CD4-positive, alpha-beta T cell (primary cell): ENCODE measurements around the gene COX7A2L. TPM values are rescaled to one million over a fixed set of nuclear protein-coding genes. Genes with fewer than 3 reads are reported as not detected.

ENCODE experiments used
- ATAC-seq: fragments of 200-7000 bp; cut with Tn5 transposase; one replicate; pipeline ENCODE4 v1.10.0; 2022; ENCODE audit warnings: mild to moderate bottlenecking; ENCODE audit not compliant: poor library complexity
- CTCF ChIA-PET: fragments of 350-600 bp; sonication (Branson Sonifier 250); formaldehyde crosslinking; loops from one replicate; lab custom pipeline; 2021; ENCODE audit warnings: antibody characterized with exemption, inconsistent platforms; lab: Charles Lee
- POLR2A ChIA-PET: fragments of 350-600 bp; sonication (Branson Sonifier 250); formaldehyde crosslinking; loops from one replicate; lab custom pipeline; 2021; ENCODE audit warnings: antibody characterized with exemption, inconsistent platforms; lab: Charles Lee
- DNase-seq, 14 experiments: peaks; one replicate each; pipeline ENCODE4 v3.0.0-alpha.2; 2013 to 2020; ENCODE audit warnings: mixed read lengths in 2 of 14
- H3K27ac ChIP-seq, 2 donors: one replicate each; pipeline versions ENCODE4 v1.5.1 to v1.7.0; 2013; ENCODE audit warnings: low read length in 2 of 2, low read depth in 1 of 2, mild to moderate bottlenecking in 1 of 2
- H3K27me3 ChIP-seq, 2 experiments: 1 replicate in 1 of 2; 2 replicates in 1 of 2; pipeline versions ENCODE4 v1.6.1 to v1.7.0; 2013; ENCODE audit warnings: low read length in 2 of 2, control low read depth in 1 of 2, mild to moderate bottlenecking in 1 of 2, moderate library complexity in 1 of 2; ENCODE audit not compliant: insufficient read depth in 2 of 2, control insufficient read depth in 1 of 2
- H3K36me3 ChIP-seq: one replicate; pipeline ENCODE4 v1.6.1; 2013; ENCODE audit warnings: low read length, control low read depth; ENCODE audit not compliant: insufficient read depth
- H3K4me1 ChIP-seq: one replicate; pipeline ENCODE4 v1.6.1; 2013; ENCODE audit warnings: low read length, control low read depth; ENCODE audit not compliant: insufficient read depth
- H3K4me3 ChIP-seq: one replicate; pipeline ENCODE4 v1.5.1; 2013; ENCODE audit warnings: mild to moderate bottlenecking, low read length, moderate library complexity
- H3K9me3 ChIP-seq, 2 experiments: 1 replicate in 1 of 2; 2 replicates in 1 of 2; pipeline versions ENCODE4 v1.6.1 to v1.7.0; 2013; ENCODE audit warnings: low read length in 2 of 2, mild to moderate bottlenecking in 2 of 2, control low read depth in 1 of 2, moderate library complexity in 1 of 2; ENCODE audit not compliant: control insufficient read depth in 1 of 2, insufficient read depth in 1 of 2
- H3K27ac Mint-ChIP-seq: one replicate; pipeline ENCODE4 v1.8.0; 2020; ENCODE audit warnings: mixed read lengths
- H3K27me3 Mint-ChIP-seq: one replicate; pipeline ENCODE4 v1.8.0; 2021; ENCODE audit warnings: mixed read lengths
- H3K36me3 Mint-ChIP-seq: one replicate; pipeline ENCODE4 v1.8.0; 2021; ENCODE audit warnings: low read depth, mixed read lengths
- H3K4me1 Mint-ChIP-seq: one replicate; pipeline ENCODE4 v1.8.0; 2021; ENCODE audit warnings: low read depth, mixed read lengths
- H3K4me3 Mint-ChIP-seq: one replicate; pipeline ENCODE4 v1.8.0; 2020; ENCODE audit warnings: mild to moderate bottlenecking, mixed read lengths
- H3K9me3 Mint-ChIP-seq: one replicate; pipeline ENCODE4 v1.8.0; 2020; ENCODE audit warnings: mixed read lengths
- CTCF ChIP-seq: fragments of 200-600 bp; IDR thresholded peaks from one replicate; pipeline ENCODE4 v1.8.0; 2022; ENCODE audit warnings: antibody characterized with exemption, mild to moderate bottlenecking
- intact Hi-C, 2 experiments: fragments of 100-400 bp; cut with DNase I in 1 of 2; cut with micrococcal nuclease in 1 of 2; formaldehyde crosslinking; loops; one replicate each; pipeline versions ENCODE4 v1.15.1 to v1.9.0; 2023 to 2025; cut with DNase I, micrococcal nuclease
- total RNA-seq, 174 experiments: library from RNA in 2 of 174; stranded (reverse) in 2 of 174; gene quantifications; one replicate each; pipeline ENCODE4 v1.2.3 and lab custom pipeline; 2021 to 2026

COX7A2L gene
- total RNA-seq, 2 experiments from 2014 or later, result 51.3 to 57.3 TPM

DNA sequence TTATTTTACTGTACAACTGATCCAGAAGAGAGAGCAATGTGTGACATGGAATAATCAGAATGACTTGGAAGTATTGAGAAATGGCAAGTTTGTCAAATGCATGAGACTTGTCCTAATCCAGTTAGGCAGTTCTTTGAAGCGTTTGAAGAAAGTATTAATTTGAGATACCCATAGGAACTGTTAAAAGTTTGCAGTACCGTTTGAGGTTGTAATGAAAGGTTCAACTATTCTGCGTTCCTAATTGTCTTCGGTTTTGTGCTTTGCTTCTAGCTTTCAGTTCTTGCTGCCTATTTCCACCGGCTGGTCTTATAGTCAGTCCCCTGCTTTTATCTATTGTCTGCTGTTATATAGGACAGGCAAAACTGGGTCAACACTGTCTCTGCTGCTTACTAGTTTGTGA is 41.8 kb downstream of the COX7A2L start:
- DNase-seq (no peak), ATAC-seq (no peak)
- H3K27me3 Mint-ChIP-seq, result no peaks in the 10 kb centered on the region
- H3K9me3 Mint-ChIP-seq, result no peaks in the 10 kb centered on the region
- H3K4me1 Mint-ChIP-seq, result peaks cover 55% of the 10 kb centered on the region
- no peak overlapping the region for H3K4me3 ChIP-seq
- H3K4me1 ChIP-seq, result peaks cover 8% of the 10 kb centered on the region
- H3K36me3 ChIP-seq, result peaks cover 69% of the 10 kb centered on the region
- intact Hi-C loops, result no loop called here
- no peak overlapping the region for H3K27ac ChIP-seq
- H3K4me3 Mint-ChIP-seq, result no peak overlapping the region
- TF ChIP-seq CTCF, result no peak
- no peaks in the 10 kb centered on the region for H3K27me3 ChIP-seq
- CTCF ChIA-PET, result interaction anchor here (1.0 to 1.5 kb wide), 2 partner anchors 9 to 11 kb away, joined by 3 read pairs; no protein-coding TSS in a partner anchor
- peaks cover 89% of the 10 kb centered on the region for H3K36me3 Mint-ChIP-seq
- no peaks in the 10 kb centered on the region for H3K9me3 ChIP-seq
- H3K27ac Mint-ChIP-seq, result peak overlapping the region; percentile 51
- POLR2A ChIA-PET, result no interaction called here

DNA sequence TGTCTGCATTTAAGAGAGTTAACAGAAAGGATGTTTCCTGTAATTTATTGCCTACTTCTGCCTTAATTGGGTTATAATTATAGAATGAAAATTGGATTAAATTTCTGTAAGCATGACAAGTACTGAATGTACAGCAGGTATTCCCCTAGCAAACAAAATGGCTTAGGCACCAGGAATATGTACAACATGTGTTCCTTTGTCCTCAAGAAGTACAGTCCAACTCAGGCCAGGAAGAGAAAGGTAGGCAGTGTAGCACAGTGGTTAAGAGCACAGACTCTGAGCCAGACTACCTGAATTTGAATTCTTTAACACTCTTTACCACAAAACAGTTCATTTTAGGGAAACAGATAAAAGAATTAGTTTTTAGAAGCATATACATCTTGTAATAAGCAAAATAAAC is 43.1 kb downstream of the COX7A2L start:
- intact Hi-C loops, result no loop called here
- H3K4me1 Mint-ChIP-seq, result peaks cover 55% of the 10 kb centered on the region
- TF ChIP-seq CTCF, result no peak
- Histone ChIP-seq H3K9me3 (no peaks in the 10 kb centered on the region), H3K4me3 (no peak overlapping the region), H3K36me3 (peaks cover 66% of the 10 kb centered on the region), H3K27me3 (no peaks in the 10 kb centered on the region), H3K4me1 (peaks cover 8% of the 10 kb centered on the region), H3K27ac (peak overlapping the region in 1 of 2 donors; percentile 38)
- DNase-seq (no peak), ATAC-seq (no peak)
- peaks cover 88% of the 10 kb centered on the region for H3K36me3 Mint-ChIP-seq
- no peaks in the 10 kb centered on the region for H3K27me3 Mint-ChIP-seq
- CTCF ChIA-PET, result no interaction called here
- H3K9me3 Mint-ChIP-seq, result no peaks in the 10 kb centered on the region
- peak overlapping the region; percentile 81 for H3K27ac Mint-ChIP-seq
- POLR2A ChIA-PET, result interaction anchor here (0.7 kb wide), 1 partner anchor 9 kb away, joined by 3 read pairs; no protein-coding TSS in a partner anchor
- no peak overlapping the region for H3K4me3 Mint-ChIP-seq

DNA sequence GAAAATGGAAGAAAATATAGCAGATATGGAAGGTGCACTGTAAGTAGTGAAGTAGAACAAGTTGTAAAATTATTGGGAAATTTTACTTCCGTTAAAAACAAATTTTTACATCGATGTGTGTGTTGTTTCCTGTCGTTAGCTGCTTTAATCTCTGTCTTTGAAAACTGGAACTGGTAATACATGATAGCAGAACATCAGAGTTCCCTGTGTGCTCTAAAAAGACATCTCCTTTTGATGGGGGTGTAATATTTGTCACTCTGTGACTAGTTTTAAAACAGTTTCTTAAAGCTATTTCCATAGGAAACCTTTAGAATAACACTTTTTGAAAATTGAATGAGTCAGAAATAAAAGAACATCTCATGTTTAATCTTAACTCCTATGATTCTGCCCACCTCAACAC is 43.5 kb downstream of the COX7A2L start:
- Mint-ChIP-seq H3K27me3 (no peaks in the 10 kb centered on the region), H3K36me3 (peaks cover 88% of the 10 kb centered on the region), H3K4me3 (no peak overlapping the region), H3K4me1 (peaks cover 54% of the 10 kb centered on the region), H3K9me3 (no peaks in the 10 kb centered on the region), H3K27ac (peak overlapping the region; percentile 81)
- no peak for TF ChIP-seq CTCF
- Histone ChIP-seq H3K36me3 (peaks cover 64% of the 10 kb centered on the region), H3K27ac (peak overlapping the region in 1 of 2 donors; percentile 38), H3K9me3 (no peaks in the 10 kb centered on the region), H3K4me1 (peaks cover 8% of the 10 kb centered on the region), H3K4me3 (no peak overlapping the region), H3K27me3 (no peaks in the 10 kb centered on the region)
- CTCF ChIA-PET, result no interaction called here
- peak; percentile 50 for ATAC-seq
- POLR2A ChIA-PET, result interaction anchor here (0.7 kb wide), 1 partner anchor 8 kb away, joined by 3 read pairs; no protein-coding TSS in a partner anchor
- intact Hi-C loops, result no loop called here
- peak in 1 of 14 experiments; percentile 44 for DNase-seq
